ENCODE data around the gene UBR7.
"Not testable (repeated sequence)": the region's sequence is repeated elsewhere in the genome, so short reads cannot be mapped to it uniquely, and the experiment has no call there.

Gene UBR7, protein sequence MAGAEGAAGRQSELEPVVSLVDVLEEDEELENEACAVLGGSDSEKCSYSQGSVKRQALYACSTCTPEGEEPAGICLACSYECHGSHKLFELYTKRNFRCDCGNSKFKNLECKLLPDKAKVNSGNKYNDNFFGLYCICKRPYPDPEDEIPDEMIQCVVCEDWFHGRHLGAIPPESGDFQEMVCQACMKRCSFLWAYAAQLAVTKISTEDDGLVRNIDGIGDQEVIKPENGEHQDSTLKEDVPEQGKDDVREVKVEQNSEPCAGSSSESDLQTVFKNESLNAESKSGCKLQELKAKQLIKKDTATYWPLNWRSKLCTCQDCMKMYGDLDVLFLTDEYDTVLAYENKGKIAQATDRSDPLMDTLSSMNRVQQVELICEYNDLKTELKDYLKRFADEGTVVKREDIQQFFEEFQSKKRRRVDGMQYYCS

DNA sequence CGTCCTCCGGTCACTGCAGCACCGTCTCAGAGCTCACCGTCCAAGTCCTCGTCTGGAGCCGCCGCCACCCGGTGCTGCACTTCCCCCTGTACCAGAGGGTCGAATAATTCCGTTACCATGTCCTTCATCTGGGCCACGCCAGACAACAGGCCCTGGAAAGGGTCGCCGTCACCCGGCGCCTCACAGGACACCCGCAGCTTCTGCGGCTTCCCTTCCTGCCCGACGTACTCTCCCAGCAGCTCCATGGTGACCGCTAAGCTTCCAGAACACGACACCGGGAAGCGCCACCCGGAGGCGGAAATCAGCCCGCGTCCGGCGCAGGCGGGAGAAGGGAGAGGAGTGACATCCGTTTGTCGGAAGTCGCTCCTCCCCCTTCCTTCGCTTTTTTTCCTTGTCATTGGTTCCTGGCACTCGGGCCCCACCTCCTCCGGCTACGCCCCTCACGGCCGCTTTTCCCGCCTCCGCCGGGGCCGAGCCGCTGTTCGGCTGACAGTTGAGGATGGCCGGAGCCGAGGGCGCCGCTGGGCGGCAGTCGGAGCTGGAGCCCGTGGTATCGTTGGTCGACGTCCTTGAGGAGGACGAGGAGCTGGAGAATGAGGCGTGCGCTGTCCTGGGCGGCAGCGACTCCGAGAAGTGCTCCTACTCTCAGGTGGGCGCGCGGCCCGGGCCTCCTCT is at the start of gene UBR7, which contains the start of gene GON7:
TSS of gene UBR7 (plus strand) at position 464 of the 675 bp plus-strand sequence. CDS start at position 500, 36 bp downstream.
TSS of gene GON7 (minus strand) at position 273 of the 675 bp plus-strand sequence. CDS start at position 245, 28 bp downstream.
- peak; percentile 96 for DNase-seq

DNA sequence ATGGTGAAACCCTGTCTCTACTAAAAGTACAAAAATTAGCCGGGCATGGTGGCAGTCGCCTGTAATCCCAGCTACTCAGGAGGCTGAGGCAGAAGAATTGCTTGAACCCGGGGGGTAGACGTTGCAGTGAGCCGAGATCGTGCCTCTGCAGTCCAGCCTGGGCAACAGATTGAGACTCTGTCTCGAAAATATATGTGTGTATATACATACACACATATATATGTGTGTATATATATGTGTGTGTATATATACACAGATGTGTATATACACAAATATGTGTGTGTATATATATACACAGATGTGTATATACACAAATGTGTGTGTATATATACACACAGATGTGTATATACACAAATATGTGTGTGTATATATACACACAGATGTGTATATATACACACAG is 48.7 kb upstream of the UBR7 start:
- DNase-seq: not testable (repeated sequence)

DNA sequence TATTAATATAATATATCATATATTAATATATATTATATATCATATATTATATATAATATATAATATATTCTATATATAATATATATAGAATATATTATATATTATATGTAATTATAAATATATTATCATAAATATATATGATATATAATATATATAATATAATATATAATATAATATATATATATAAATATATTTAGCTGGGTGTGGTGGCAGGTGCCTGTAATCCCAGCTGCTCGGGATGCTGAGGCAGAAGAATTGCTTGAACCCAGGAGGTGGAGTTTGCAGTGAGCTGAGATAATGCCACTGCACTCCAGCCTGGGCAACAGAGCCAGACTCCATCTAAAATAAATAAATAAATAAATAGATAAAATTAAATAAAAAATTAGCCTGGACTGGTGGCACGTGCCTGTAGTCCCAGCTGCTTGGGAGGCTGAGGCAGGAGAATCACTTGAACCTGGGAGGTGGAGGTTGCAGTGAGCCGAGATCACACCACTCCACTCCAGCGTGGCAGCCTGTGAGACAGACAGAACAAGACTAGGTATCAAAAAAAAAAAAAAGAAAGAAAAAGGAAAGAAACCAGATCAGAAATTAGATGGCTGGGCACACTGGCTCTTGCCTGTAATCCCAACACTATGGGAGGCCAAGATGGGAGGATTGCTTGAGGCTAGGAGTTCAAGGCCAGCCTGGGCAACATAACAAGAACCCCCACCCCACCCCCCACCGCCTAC is 47.3 kb upstream of the UBR7 start:
- not testable (repeated sequence) for DNase-seq

DNA sequence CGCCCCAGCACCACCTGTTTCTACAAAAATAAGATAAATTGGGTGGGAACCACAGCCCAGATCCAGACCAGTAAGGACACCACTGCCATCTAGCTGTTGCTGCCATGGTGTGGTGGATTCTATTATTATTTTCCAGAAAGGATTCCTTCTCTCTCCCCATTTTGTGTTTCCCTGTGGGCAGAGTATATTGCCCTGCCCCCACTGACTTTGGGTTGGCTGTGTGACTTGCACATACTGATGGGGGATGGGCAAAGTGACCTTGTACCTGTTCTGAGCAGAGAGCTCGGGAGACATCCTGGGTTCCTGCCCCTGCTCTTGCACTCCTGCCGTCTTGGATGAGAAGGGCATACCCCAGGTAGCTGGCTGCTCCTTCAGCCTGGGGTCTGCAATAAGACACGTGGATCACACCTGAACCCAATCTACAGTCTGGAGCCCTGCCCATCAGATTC is 46.7 kb upstream of the UBR7 start:
- no peak for DNase-seq

DNA sequence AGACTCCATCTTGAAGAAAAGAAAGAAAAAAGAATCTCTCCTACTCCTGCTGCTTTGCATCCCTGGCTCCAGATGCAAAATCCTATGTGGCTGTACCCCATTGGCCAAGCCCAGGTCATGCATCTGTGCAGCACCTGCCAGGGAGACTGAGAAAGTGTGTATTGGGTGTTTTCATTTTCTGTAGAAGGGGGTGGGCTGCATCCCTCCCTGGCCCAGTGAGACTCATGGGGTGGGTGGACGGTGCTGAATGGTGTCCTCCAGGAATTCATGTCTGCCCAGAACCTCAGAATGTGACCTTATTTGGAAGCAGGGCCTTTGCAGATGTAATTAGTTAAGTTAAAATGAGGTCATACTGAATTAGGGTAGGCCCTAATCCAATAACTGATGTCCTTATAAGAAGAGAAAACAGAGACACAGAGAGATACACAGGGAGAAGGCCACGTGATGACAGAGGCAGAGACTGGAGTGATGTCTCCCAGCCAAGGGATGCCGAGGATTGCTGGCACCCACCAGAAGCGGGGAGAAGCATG is 45.6 kb upstream of the UBR7 start:
- DNase-seq: no peak

DNA sequence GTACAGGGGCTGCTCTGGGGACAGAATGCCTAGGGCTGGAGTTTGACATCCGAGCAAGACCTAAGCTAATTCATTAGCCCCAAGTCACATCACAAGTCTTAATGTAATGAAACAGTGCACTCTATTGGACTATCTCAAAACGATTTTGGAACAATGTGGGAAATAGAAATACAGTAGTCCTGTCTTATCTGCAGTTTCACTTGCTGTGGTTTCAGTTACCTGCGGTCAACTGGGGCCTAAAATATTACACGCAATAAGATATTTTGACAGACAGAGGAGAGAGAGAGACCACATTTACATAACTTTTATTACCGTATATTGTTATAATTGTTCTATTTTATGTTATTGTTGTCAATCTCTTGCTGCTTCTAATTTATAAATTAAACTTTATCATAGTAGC is 43.5 kb upstream of the UBR7 start:
- DNase-seq: no peak

DNA sequence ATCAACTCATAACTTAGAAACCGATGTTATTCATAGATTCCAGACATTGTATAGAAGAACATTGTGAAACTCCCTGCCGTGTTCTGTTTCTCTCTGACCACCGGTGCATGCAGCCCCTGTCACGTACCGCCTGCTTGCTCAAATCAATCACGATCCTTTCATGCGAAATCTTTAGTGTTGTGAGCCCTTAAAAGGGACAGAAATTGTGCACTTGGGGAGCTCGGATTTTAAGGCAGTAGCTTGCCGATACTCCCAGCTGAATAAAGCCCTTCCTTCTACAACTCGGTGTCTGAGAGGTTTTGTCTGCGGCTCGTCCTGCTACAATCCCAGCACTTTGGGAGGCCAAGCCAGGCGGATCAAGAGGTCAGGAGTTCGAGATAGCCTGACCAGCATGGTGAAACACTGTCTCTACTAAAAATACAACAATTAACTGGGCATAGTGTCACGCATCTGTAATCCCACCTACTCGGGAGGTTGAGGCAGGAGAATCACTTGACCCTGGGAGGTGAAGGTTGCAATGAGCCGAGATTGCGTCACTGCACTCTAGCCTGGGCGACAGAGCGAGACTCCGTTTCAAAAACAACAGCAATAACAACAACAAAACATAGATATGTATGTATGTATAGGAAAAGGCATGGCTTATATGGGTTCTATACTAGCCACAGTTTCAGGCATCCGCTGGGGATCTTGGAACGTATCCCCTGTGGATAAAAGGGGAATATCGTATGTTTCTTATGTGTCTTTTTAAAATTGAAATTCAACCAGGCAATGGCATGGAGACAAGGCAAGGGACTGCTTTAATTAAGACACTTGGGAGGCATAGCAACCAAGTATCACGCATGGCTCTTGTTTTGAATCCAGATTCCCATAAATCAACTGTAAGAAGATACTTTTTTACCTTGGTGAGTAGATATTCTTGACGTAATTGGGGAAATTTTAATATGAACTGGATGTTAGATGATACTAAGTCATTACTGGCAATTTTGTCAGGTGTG is 41.5 kb upstream of the UBR7 start:
- DNase-seq: not testable (repeated sequence)

DNA sequence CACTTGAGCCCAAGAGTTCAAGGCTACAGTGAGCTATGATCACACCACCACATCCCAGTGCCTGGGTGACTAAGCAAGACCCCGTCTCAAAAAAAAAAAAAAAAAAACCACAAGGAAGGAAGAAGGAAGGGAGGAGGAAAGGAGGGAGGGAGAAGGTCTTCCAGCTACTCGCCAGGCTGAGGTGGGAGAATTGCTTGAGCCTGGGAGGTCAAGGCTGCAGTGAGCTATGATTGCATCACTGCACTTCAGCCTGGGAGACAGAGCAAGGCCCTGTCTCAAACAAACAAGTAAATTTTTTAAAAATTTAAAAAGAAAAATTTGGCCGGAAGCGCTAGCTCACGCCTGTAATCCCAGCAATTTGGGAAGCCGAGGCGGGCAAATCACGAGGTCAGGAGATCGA is 38.4 kb upstream of the UBR7 start:
- DNase-seq: not testable (repeated sequence)

DNA sequence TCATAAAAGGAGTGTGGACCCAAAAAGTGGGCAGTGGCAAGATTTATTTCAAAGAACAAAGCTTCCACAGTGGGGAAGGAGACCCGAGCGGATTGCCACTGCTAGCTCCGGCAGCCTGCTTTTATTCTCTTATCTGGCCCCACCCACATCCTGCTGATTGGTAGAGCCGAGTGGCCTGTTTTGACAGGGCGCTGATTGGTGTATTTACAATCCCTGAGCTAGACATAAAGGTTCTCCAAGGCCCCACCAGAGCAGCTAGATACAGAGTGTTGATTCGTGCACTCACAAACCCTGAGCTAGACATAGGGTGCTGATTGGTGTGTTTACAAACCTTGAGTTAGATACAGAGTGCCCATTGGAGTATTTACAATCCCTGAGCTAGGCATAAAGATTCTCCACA is 37.4 kb upstream of the UBR7 start:
- DNase-seq: not testable (repeated sequence)

DNA sequence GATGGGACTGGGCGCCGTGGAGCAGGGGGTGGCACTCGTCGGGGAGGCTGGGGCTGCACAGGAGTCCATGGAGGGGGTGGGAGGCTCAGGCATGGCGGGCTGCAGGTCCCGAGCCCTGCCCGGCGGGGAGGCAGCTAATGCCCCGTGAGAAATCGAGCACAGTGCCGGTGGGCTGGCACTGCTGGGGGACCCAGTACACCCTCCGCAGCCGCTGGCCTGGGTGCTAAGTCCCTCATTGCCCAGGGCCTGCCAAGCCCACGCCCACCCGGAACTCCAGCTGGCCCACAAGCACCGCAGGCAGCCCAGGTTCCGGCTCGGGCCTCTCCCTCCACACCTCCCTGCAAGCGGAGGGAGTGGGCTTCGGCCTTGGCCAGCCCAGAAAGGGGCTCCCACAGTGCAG is 36.9 kb upstream of the UBR7 start:
- not testable (repeated sequence) for DNase-seq

DNA sequence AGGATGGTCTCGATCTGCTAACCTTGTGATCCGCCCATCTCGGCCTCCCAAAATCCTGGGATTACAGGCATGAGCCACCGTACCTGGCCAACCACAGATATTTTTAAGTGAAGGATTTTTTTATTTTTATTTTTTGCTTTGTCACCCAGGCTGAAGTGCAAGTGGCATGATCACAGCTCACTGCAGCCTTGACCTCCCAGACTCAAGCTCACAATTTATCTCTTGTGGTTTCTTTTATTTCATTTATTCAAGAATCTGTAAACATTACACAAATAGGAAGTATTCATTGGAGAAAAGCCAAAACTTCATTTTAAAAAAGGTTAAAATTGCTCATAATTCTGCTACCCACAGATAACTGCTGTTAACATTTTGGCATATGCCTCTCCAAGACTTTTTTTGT is 35.7 kb upstream of the UBR7 start:
- no peak for DNase-seq

DNA sequence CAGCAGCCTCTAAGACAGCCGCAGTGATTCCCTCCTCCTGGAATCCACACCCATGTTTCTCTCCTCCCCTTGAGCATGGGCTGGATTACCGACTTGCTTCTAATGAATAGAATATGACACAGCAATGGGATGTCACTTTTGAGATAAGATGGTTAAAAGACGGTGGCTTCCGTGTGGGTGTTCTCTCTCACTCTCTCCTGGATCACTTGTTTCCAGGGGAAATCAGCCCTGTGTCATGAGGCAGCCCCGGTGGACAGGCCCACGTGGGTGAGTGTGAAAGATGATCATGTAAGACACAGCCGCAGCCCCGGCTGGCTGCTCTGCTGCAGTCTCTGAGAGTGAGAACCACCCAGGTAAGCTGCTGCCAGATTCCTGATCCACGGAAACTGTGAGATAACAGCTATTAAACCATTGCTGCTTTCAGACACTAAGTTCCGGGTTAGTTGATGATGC is 33.1 kb upstream of the UBR7 start:
- DNase-seq: no peak

DNA sequence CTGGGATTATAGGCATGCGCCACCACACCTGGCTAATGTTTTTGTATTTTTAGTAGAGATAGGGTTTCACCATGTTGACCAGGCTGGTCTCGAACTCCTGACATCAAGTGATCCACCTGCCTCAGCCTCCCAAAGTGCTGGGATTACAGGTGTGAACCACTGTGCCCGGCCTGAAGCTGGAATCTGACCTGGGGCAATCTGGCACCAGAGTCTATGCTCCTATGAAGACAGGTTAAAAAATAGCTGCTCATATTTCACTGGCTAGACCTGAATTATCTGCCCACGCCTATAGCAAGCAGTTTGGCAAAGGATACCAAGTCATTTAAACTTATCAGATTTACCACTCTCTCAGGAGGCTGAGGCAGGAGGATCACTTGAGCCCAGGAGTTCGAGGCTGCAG is 32.3 kb upstream of the UBR7 start:
- DNase-seq: not testable (repeated sequence)

DNA sequence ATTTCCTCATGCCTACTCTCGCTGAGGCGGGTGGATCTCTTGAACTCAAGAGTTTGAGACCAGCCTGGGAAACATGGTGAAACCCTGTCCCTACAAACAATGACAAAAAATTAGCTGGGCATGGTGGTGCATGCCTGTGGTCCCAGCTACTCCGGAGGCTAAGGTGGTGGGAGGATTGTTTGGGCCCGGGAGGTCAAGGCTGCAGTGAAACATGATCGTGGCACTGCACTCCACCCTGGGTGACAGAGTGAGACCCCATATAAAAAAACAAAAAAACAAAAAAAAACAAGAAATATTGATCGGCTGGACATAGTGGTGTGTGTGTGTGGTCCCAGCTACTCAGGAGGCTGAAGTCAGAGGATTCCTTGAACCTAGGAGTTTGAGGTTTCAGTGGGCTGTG is 31.6 kb upstream of the UBR7 start:
- DNase-seq: no peak

DNA sequence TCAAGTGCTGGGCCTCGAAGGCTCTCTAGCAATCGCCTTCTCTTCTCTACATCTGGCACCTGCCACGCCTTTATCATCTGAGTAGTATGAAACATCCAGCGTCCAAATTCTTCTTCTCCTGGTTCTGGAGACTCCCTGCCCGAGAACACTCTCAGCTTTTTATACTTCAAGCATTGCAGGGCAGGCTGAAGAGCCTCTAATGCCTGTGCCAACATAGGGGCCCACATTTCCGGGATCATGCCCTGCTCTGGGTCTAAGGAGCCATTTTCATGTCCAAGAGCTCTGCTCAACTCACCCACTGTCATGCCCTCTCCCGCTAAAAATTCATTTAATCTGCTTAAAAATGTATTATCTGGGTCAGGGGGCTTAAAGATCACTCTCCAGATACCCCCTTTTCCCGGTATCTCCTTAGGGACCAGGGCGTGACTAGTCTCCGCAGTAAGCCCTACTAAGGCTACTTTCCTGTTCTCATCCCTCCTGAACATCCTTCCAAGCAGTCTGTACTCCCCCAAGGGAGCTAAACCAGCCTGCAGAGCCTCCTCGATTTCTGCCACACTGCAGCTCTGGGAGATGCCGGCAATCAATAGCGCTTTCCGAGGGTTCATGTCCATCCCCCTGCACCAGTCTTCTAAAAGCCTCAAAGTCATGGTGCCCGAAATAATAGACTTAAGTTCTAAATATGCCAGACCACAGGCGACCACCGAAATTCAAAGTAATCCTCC is 23.3 kb upstream of the UBR7 start:
- no peak for DNase-seq

DNA sequence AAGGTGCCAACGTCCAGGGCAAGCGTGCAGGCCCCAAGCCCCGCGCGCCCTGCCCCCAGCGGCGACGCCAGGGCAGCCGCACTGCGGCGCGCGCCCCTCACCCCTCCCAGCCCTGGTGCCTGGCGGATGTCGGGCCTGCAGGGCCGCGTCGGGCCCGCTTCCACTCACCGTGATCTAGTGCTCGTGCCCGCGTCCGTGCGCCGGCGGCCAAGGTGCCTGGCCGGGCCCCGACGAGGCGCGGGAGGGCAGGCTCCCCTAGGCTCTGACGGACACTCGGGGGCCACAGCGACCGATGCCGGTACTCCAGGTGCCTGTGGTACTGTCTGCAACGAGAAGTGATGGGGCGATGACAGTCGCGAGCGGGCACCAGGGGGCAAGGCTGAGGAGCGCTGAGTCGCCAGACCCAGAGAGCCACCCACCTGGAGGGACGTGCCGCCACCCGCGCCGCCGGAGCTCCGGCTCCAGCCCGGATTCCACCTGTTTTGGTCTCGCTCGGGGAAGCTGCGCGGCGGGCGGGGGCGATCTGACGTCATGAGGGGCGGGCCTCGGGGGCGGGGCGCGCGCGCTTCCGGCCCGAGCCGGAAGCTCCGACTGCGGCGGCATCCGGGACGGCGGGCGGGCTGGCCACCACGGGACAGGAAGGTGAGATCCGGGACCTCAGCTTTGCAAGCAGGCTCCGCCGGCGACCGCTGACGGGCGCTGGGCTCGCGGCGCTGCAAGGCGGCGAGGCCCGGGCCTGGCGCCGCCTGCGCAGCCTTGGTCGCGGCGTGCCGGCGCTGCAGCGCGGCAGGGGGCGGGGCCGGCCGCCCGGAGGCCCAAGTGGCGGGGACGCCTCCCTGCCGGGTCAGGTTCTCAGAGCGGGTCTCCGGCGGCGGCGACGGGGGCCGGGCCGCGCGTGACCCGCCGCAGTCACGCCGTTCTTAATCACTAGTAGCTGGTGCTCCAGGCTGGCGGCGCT is 22.4 kb upstream of the UBR7 start, which contains the start of the genes LYSET and MOAP1:
TSS of gene LYSET (plus strand) at position 927 of the 958 bp plus-strand sequence. CDS start 89 bp downstream, outside the sequence.
TSS of gene MOAP1 (minus strand) at position 507 of the 958 bp plus-strand sequence. CDS start 655 bp downstream, outside the sequence.
- DNase-seq: peak; percentile 92

DNA sequence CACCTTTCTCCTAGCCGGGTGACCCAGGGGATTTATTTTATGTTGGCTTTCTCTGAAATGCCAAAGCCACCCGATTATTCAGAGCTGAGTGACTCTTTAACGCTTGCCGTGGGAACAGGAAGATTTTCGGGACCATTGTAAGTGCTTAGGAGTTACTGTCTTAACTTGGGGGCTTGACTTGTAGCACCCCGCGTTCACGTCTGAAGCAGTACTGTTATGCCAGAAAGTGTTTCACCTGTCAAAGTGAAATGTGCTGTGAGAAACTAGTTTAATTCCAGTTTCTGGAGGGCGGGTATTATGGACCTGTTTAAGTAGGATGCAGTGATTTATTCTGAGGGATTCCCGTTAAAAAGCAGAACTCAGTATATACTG is 21.7 kb upstream of the UBR7 start:
- DNase-seq: no peak

DNA sequence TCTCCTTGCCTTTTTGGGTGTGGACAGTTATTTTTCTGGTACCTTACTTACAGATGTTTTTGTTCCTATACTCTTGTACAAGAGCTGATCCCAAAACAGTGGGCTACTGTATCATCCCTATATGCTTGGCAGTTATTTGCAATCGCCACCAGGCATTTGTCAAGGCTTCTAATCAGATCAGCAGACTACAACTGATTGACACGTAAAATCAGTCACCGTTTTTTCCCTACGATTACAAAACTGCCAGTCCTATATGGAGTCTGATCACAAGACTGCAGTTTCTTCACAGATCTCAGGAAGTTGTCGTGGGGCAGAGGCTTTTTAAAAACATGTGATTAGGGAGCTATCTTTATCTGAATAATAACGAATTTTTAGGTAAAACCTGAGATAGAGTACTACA is 20.6 kb upstream of the UBR7 start:
- DNase-seq: no peak

DNA sequence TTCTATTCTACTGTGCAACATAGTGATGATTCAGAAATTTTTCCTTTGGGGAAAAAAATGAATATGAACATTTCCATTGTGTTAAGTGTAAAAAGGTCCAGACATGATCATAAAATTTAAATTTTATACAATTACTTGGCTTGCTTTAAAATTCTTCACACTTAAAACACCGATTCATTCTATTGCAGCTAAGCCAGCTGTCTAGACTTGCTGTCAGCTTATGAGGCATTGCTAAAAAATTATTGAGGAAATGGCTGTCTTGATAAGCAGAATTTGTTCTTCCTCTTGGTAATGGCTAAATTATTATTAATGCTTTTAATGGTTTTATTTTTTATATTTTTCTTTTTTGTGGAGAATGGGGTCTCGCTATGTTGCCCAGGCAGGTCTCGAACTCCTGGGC is 20.1 kb upstream of the UBR7 start:
- no peak for DNase-seq
